ENCODE data around the gene SLC16A12. TPM values are rescaled to one million over a fixed set of nuclear protein-coding genes. Genes with fewer than 3 reads are reported as not detected.
"Not testable (repeated sequence)": the region's sequence is repeated elsewhere in the genome, so short reads cannot be mapped to it uniquely, and the experiment has no call there.

Gene SLC16A12
- total and polyA plus RNA-seq, 2 donors (not counting 3 experiments of a cell fraction or from before 2014, with no cell fraction given), result not detected

DNA sequence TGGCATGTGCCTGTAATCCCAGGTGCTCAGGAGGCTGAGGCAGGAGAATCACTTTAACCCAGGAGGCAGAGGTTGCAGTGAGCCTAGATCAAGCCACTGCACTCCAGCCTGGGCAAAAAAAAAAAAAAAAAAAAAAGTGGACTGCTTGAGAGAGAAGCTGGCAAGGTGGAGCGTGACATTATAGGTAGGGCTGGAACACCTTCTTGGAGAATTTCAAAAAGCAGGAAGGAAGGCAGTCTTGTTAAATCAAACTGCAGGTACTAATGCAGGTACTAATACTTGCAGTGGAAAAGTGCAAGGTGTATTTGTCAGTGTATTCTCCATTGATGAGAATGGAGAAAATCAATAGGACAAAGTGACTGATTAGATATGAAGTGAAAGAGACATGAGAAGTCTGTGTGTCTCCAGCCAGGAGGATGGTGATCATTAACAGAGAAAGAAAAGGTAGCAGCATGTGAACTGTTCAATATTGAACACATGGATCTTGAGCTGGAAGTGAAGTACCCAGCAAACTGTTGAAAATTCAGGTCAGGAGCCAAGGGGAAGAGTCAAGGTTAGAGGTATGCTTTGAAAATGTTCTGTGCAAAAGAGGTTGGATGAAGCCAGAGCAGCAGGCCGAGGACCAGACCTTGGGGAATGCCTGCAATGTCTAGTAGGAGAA, 12.6 kb upstream of the SLC16A12 start:
- FAIRE-seq, result no peak
- intact Hi-C loops (cut with micrococcal nuclease), result no loop called here
- POLR2A ChIA-PET, result no interaction called here

DNA sequence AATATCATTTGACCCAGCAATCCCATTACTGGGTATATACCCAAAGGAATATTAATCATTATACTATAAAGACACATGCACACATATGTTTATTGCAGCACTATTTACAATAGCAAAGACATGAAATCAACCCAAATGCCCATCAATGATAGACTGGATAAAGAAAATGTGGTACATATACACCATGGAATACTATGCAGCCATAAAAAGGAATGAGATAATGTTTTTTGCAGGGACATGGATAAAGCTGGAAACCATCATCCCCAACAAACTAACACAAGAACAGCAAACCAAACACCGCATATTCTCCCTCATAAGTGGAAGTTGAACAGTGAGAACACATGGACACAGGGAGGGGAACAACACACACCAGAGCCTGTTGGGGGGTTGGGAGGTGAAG, 11.3 kb upstream of the SLC16A12 start:
- H3K9me3 ChIP-seq (replicated peaks; ENCODE audit: control insufficient read depth, insufficient read depth, low read length); H3K36me3 ChIP-seq (ENCODE audit: control insufficient read depth in 2 of 2, extremely low read depth in 1 of 2, insufficient read depth in 2 of 2, low read length in 2 of 2); H2AFZ ChIP-seq (ENCODE audit: low read depth, low read length); H3K4me1 ChIP-seq (ENCODE audit: control insufficient read depth, extremely low read depth, insufficient read depth, low read length); H3K27me3 ChIP-seq (ENCODE audit: control insufficient read depth in 2 of 2, insufficient read depth in 2 of 2, low read length in 2 of 2); H3K9ac ChIP-seq (replicated peaks; ENCODE audit: extremely low read depth, insufficient read depth, low read length); H3K79me2 ChIP-seq (ENCODE audit: control insufficient read depth, insufficient read depth, low read length); H3K27ac ChIP-seq (ENCODE audit: insufficient read depth, low read depth, low read length); H3K4me2 ChIP-seq (ENCODE audit: insufficient read depth, low read length); H3K9me1 ChIP-seq (replicated peaks; ENCODE audit: control insufficient read depth, extremely low read depth, insufficient read depth, low read length); FAIRE-seq; BruUV-seq (replicated peaks); dilution Hi-C loops (cut with MboI; ENCODE audit: extremely low pct_ligation_motif_present, low sequenced_read_pairs); H4K20me1 ChIP-seq (replicated peaks; ENCODE audit: control insufficient read depth, extremely low read depth, insufficient read depth, low read length); DNase-seq (ENCODE audit: low read depth, low spot score); intact Hi-C loops (cut with micrococcal nuclease); H3K4me3 ChIP-seq (replicated peaks in 1 of 3; ENCODE audit: insufficient read depth in 1 of 3, low read depth in 1 of 3, low read length in 3 of 3); CTCF ChIA-PET; POLR2A ChIA-PET: not testable (repeated sequence)

More for the DNA sequence above, 12.6 kb upstream of the SLC16A12 start:
- no peaks in the 10 kb centered on the region for H4K20me1 ChIP-seq (replicated peaks; ENCODE audit: control insufficient read depth, extremely low read depth, insufficient read depth, low read length)
- no peak overlapping the region for H2AFZ ChIP-seq (ENCODE audit: low read depth, low read length)
- no peak overlapping the region for H3K9ac ChIP-seq (replicated peaks; ENCODE audit: extremely low read depth, insufficient read depth, low read length)
- H3K27me3 ChIP-seq (ENCODE audit: control insufficient read depth in 2 of 2, insufficient read depth in 2 of 2, low read length in 2 of 2), result no peaks in the 10 kb centered on the region
- H3K36me3 ChIP-seq (ENCODE audit: control insufficient read depth in 2 of 2, extremely low read depth in 1 of 2, insufficient read depth in 2 of 2, low read length in 2 of 2), result no peaks in the 10 kb centered on the region
- BruUV-seq (replicated peaks), result no TSS peak
- no peak for DNase-seq (ENCODE audit: low read depth, low spot score)
- CTCF ChIA-PET, result no interaction called here
- H3K27ac ChIP-seq (ENCODE audit: insufficient read depth, low read depth, low read length), result no peak overlapping the region
- no peak overlapping the region for H3K4me2 ChIP-seq (ENCODE audit: insufficient read depth, low read length)
- H3K4me1 ChIP-seq (ENCODE audit: control insufficient read depth, extremely low read depth, insufficient read depth, low read length), result peaks cover 2% of the 10 kb centered on the region
- H3K4me3 ChIP-seq (replicated peaks in 1 of 3; ENCODE audit: insufficient read depth in 1 of 3, low read depth in 1 of 3, low read length in 3 of 3), result no peak overlapping the region
- TF ChIP-seq POLR2A (IDR thresholded peaks at IDR 0.05; ENCODE audit: low read depth, low read length), result no peak
- no peak for TF ChIP-seq GATA2 (IDR thresholded peaks at IDR 0.05; ENCODE audit: insufficient read depth, insufficient read length, low read depth, low read length)
- no peak for TF ChIP-seq MYC (IDR thresholded peaks at IDR 0.05; ENCODE audit: low read depth, low read length)
- no peak for TF ChIP-seq JUN (IDR thresholded peaks at IDR 0.05; ENCODE audit: borderline replicate concordance, insufficient read depth, insufficient read length, low read depth)
- TF ChIP-seq FOS (IDR thresholded peaks at IDR 0.05; ENCODE audit: borderline replicate concordance, insufficient read depth, low read length), result no peak
- TF ChIP-seq, protein P1, sequence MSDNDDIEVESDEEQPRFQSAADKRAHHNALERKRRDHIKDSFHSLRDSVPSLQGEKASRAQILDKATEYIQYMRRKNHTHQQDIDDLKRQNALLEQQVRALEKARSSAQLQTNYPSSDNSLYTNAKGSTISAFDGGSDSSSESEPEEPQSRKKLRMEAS (IDR thresholded peaks at IDR 0.05; ENCODE audit: insufficient read depth, insufficient read length), result no peak
- TF ChIP-seq, protein P2, sequence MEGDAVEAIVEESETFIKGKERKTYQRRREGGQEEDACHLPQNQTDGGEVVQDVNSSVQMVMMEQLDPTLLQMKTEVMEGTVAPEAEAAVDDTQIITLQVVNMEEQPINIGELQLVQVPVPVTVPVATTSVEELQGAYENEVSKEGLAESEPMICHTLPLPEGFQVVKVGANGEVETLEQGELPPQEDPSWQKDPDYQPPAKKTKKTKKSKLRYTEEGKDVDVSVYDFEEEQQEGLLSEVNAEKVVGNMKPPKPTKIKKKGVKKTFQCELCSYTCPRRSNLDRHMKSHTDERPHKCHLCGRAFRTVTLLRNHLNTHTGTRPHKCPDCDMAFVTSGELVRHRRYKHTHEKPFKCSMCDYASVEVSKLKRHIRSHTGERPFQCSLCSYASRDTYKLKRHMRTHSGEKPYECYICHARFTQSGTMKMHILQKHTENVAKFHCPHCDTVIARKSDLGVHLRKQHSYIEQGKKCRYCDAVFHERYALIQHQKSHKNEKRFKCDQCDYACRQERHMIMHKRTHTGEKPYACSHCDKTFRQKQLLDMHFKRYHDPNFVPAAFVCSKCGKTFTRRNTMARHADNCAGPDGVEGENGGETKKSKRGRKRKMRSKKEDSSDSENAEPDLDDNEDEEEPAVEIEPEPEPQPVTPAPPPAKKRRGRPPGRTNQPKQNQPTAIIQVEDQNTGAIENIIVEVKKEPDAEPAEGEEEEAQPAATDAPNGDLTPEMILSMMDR (IDR thresholded peaks at IDR 0.05; ENCODE audit: extremely low read depth in 1 of 2, insufficient read depth in 1 of 2, low read depth in 1 of 2, low read length in 2 of 2), result no peak
- no peak for TF ChIP-seq EZH2 (IDR thresholded peaks at IDR 0.05; ENCODE audit: borderline replicate concordance, low read depth, low read length, severe bottlenecking)
- no peak for TF ChIP-seq POLR2AphosphoS5 (IDR thresholded peaks at IDR 0.05; ENCODE audit: insufficient read depth, low read depth, low read length)
- dilution Hi-C loops (cut with MboI; ENCODE audit: extremely low pct_ligation_motif_present, low sequenced_read_pairs), result no loop called here
- no peaks in the 10 kb centered on the region for H3K9me3 ChIP-seq (replicated peaks; ENCODE audit: control insufficient read depth, insufficient read depth, low read length)
- H3K79me2 ChIP-seq (ENCODE audit: control insufficient read depth, insufficient read depth, low read length), result no peaks in the 10 kb centered on the region
- no peaks in the 10 kb centered on the region for H3K9me1 ChIP-seq (replicated peaks; ENCODE audit: control insufficient read depth, extremely low read depth, insufficient read depth, low read length)

All from endothelial cell of umbilical vein (primary cell).